ENCODE results near the gene MAMDC4.

- TF ChIP-seq POLR2AphosphoS5 (IDR thresholded peaks at IDR 0.05) (no peak), CTCF (IDR thresholded peaks at IDR 0.05) (no peak), EP300 (IDR thresholded peaks at IDR 0.05) (no peak)
Observed at GRCh38 chr9:136855461-136856078, 3.4 kb downstream of the MAMDC4 start.
